OCI-LY3 (cell line): Measurements from ENCODE around the gene ARHGAP23.

ENCODE experiments used
- CTCF ChIP-seq: fragments of 200-600, 300-600 bp; sonication (generic); IDR thresholded peaks from 2 replicates; pipeline ENCODE4 v1.5.1; 2014; ENCODE audit warnings: antibody characterized with exemption, low read length, low read depth
- EZH2phosphoT487 ChIP-seq: fragments of 200-600 bp; shearing (Covaris generic); IDR thresholded peaks from 2 replicates; pipeline ENCODE4 v1.6.1; 2018; ENCODE audit warnings: antibody characterized with exemption, mixed run types, low read depth

GRCh38 chr17:38510421-38511149 lies 82.3 kb downstream of the ARHGAP23 start:
- TF ChIP-seq CTCF (no peak), EZH2phosphoT487 (no peak)
